ES-I3 (cell line): ENCODE results near the gene APBA3.

Experiments used
- H3K36me3 ChIP-seq: 2 replicates; pipeline ENCODE4 v1.6.1; 2013; ENCODE audit warnings: mild to moderate bottlenecking, low read length, control low read depth, moderate library complexity; ENCODE audit not compliant: insufficient read depth
- H3K4me1 ChIP-seq: 2 replicates; pipeline ENCODE4 v1.6.1; 2013; ENCODE audit warnings: mild to moderate bottlenecking, control low read depth, low read length; ENCODE audit not compliant: insufficient read depth
- H3K9ac ChIP-seq: 2 replicates; pipeline ENCODE4 v1.6.1; 2013; ENCODE audit warnings: low read depth, mild to moderate bottlenecking, low read length, moderate library complexity
- H3K9me3 ChIP-seq: 2 replicates; pipeline ENCODE4 v1.6.1; 2013; ENCODE audit warnings: mild to moderate bottlenecking, low read length, moderate library complexity; ENCODE audit not compliant: control insufficient read depth, insufficient read depth

The APBA3 gene

DNA sequence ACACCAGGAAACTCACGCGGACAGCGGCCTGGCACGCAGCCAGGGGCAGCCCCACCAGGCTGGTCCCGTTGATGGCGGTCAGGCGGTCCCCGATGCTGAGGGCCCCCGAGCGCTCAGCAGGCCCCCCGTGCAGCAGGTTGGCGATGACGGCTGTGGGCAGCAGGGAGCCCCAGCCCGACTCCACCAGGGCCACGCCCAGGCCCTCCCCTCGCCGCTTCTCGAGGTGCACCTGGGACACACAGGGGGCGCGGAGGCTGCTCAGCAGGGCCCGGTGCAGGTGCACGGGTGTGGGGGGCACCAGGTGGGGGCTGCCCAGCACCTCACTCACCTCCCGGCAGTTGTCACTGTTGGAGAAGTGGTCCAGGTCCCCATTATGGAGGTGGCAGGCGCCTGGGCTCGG lies 9.0 kb downstream of the APBA3 start:
- Histone ChIP-seq H3K9me3 (no peaks in the 10 kb centered on the region), H3K36me3 (peaks cover 3% of the 10 kb centered on the region; the same call in 1 of the 2 replicates)

DNA sequence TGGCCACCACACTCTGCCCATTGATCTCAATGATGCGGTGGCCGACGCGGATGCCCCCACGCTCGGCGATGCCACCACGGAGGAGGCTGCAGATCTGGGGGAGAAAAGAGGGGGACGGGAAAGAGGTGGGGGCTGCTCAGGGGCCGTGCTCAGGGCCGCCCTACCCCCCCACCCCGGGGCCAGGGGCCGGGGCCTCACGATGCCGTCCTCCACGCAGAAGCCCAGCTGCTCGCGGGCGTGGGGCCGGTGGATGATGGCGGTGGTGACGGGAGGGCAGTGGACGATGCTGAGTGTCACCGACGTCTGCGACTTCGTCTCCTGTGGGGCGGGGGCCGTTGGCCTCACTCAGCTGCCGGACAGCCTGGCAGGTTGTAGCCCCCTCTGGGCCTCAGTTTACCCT lies 10.3 kb downstream of the APBA3 start:
- Histone ChIP-seq H3K4me1 (no peaks in the 10 kb centered on the region), H3K9me3 (no peaks in the 10 kb centered on the region), H3K36me3 (peaks cover 3% of the 10 kb centered on the region; the same call in 1 of the 2 replicates), H3K9ac (no peak overlapping the region)

More for the DNA sequence above, 9.0 kb downstream of the APBA3 start:
- no peaks in the 10 kb centered on the region for H3K4me1 ChIP-seq
- H3K9ac ChIP-seq, result no peak overlapping the region

DNA sequence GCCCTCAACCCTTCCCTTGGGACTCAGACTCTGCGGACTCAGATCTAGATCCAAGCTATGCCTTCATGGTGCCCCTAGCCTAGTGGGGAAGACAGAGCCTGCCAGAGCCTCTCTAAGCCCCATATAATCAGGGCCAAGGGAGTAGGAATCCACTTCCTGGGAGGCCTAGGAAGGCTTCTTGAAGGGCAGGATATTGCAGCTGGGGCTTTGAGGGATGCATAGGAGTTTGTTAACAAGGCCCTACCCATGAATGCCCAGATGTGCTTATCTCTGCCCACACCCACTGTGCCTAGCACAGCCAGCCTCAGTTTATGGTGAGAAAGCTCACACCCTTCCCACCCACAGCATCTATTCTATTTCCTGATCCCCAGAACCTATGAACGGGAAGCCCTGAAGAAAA lies 11.3 kb downstream of the APBA3 start:
- no peak overlapping the region for H3K9ac ChIP-seq
- no peaks in the 10 kb centered on the region for H3K4me1 ChIP-seq
- H3K36me3 ChIP-seq, result peaks cover 3% of the 10 kb centered on the region; the same call in 1 of the 2 replicates
- no peaks in the 10 kb centered on the region for H3K9me3 ChIP-seq

DNA sequence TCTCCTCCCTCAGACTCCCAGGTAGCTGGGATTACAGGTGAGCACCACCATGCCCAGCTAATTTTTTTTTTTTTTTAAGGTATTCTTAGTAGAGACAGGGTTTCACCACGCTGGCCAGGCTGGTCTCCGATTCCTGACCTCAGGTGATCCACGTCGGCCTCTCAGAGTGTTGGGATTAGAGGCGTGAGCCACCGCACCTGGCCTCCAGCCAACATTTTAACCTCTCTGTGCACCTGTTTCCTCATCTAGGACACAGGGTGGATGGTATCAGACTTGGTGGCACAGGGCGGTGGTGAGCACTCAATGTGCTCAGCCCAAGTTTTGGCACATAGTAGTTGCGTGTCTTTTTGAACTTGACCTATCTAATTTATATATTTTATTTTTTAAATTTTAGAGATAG lies 12.5 kb downstream of the APBA3 start:
- peaks cover 3% of the 10 kb centered on the region; the same call in 1 of the 2 replicates for H3K36me3 ChIP-seq
- no peaks in the 10 kb centered on the region for H3K9me3 ChIP-seq
- H3K4me1 ChIP-seq, result no peaks in the 10 kb centered on the region
- H3K9ac ChIP-seq, result no peak overlapping the region

DNA sequence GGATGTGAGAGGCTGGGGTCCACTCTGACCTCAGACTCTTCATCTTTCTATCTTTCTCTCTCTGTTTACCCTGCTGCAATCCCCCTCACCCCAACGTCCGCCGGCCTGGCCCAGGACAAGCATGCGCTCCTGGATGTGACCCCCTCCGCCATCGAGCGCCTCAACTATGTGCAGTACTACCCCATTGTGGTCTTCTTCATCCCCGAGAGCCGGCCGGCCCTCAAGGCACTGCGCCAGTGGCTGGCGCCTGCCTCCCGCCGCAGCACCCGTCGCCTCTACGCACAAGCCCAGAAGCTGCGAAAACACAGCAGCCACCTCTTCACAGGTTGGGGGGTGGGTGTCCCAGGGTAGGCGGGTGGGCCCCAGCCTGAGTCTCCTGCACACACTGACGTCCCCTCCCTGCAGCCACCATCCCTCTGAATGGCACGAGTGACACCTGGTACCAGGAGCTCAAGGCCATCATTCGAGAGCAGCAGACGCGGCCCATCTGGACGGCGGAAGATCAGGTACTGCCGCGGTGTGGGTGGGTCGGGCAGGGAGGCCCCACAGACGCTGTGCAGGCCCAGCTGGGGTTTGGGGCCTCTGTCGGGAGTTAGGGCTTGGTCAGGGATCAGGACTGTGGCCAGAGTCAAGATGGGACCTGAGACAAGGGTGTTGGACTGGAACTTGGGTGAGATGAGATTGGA lies 15.0 kb downstream of the APBA3 start:
- H3K9ac ChIP-seq, result no peak overlapping the region
- H3K9me3 ChIP-seq, result no peaks in the 10 kb centered on the region
- H3K36me3 ChIP-seq, result peaks cover 2% of the 10 kb centered on the region; the same call in 1 of the 2 replicates
- no peaks in the 10 kb centered on the region for H3K4me1 ChIP-seq

DNA sequence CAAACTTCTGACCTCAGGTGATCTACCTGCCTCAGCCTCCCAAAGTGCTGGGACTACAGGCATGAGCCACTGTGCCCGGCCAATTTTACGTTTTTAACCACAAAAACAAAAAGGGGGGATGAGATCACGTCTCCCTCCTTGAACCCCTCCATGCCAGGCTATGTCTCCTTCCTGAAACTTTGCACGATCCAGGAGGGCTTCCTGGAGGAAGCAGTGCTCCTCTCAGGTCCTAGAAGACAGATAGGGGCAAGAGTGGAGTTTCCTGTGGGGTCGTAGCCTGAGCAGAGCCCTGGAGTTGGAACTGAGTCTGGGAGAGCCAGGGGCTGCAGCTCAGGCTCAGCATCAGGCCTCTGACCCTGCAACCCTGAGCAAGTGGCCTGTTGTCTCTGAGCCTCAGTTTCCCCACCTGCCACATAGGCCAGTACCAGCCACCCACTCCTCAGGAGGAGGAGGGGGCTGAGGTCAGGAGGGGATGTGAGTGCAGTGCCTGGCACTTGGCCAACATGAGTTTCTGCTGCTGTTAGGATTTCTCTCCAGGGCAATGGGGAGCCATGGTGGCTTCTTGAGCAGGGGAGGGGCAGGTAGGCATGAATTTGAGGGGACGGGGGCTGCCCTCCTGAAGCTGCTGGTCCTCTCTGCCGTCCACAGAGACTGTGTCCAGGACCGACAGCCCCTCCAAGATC lies 16.0 kb downstream of the APBA3 start:
- Histone ChIP-seq H3K4me1 (no peaks in the 10 kb centered on the region), H3K9ac (no peak overlapping the region), H3K9me3 (no peaks in the 10 kb centered on the region), H3K36me3 (no peaks in the 10 kb centered on the region)

DNA sequence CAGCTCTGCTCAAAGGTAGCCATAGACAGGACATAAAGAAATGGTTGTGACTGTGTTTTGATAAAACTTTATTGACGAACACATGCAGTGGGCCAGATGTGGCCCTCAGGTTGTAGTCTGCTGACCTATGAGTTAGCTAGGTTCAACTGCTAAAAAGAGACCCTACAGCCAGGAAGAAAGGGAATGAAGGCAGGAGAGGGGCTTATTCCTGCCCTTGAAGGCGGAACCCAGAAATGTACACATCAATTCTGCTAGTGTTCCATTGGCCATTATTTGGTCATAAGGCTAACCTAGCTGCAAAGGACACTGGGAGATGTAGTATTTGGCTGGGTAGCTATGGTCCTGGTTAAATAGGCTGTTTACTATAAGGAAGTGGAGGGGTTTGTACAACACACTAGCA lies 18.0 kb downstream of the APBA3 start:
- Histone ChIP-seq H3K9ac (no peak overlapping the region), H3K4me1 (no peaks in the 10 kb centered on the region), H3K9me3 (no peaks in the 10 kb centered on the region), H3K36me3 (no peaks in the 10 kb centered on the region)

DNA sequence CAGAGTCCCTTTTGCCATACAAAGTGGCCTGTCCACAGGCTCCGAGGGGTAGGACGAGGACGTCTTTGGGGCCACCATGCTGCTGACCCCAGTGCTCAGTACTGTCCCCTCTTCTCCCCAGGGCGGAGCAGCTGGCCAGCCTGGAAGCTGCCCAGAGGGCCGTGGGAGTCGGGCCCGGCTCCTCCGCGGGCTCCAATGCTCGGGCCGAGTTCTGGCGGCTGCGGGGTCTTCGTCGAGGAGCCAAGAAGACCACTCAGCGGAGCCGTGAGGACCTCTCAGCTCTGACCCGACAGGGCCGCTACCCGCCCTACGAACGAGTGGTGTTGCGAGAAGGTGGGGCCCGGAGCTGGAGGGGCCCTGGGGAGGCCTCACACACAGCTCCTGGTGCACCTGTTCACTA lies 21.1 kb downstream of the APBA3 start:
- H3K9me3 ChIP-seq, result no peaks in the 10 kb centered on the region
- H3K4me1 ChIP-seq, result no peaks in the 10 kb centered on the region
- no peaks in the 10 kb centered on the region; the same call in 1 of the 2 replicates for H3K36me3 ChIP-seq
- H3K9ac ChIP-seq, result no peak overlapping the region

DNA sequence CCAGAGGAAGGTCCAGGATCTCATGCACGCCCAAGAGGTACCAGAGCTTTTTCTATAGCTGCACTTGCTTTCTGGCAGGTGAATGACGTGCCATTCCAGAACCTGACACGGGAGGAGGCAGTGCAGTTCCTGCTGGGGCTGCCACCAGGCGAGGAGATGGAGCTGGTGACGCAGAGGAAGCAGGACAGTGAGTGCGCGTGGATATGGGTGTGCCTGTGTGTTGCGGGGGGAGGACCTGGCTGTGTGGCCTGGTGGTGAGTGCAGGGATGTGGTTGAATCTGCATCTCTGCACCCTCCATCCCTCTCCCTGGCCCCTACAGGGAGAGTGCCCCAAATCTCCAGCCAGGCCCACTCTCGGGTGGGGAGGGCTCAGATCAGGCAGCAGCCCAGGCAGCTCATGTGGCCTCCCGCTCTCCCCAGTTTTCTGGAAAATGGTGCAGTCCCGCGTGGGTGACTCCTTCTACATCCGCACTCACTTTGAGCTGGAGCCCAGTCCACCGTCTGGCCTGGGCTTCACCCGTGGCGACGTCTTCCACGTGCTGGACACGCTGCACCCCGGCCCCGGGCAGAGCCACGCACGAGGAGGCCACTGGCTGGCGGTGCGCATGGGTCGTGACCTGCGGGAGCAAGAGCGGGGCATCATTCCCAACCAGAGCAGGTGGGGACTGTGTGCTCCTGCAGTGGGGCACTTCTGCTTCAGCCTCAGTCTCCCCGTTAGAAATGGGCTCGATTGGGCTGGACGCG lies 22.8 kb downstream of the APBA3 start:
- H3K36me3 ChIP-seq, result no peaks in the 10 kb centered on the region; the same call in 1 of the 2 replicates
- H3K9me3 ChIP-seq, result no peaks in the 10 kb centered on the region
- no peaks in the 10 kb centered on the region for H3K4me1 ChIP-seq
- H3K9ac ChIP-seq, result no peak overlapping the region

DNA sequence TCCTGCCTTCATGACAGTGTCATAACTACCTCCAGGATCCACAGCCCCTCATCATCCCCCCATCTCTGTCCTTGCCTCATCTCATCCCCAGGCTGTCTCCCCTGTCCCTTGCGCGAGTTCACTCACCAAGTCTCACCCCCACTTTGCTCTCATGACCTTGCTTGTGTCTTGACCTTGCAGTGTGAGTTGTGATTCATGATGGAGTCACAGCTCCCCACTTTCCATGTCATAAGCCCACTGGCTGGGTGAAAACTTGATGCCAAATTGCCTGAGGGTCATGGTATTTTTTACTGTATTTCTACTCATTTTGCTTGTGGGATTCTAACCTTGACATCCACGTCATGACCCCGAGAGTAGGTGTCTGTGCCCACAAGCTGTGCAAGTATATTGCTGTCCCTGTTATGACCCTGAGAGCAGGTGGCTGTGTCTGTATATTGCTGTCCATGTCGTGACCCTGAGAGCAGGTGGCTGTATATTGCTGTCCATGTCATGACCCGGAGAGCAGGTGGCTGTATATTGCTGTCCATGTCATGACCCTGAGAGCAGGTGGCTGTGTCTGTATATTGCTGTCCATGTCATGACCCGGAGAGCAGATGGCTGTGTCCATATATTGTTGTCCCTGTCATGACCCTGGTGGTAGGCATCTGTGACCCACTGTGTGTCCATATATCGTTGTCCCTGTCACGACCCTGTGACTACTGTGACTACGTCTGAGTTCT lies 23.8 kb downstream of the APBA3 start:
- Histone ChIP-seq H3K9ac (no peak overlapping the region), H3K9me3 (no peaks in the 10 kb centered on the region), H3K36me3 (no peaks in the 10 kb centered on the region; the same call in 1 of the 2 replicates), H3K4me1 (no peaks in the 10 kb centered on the region)

DNA sequence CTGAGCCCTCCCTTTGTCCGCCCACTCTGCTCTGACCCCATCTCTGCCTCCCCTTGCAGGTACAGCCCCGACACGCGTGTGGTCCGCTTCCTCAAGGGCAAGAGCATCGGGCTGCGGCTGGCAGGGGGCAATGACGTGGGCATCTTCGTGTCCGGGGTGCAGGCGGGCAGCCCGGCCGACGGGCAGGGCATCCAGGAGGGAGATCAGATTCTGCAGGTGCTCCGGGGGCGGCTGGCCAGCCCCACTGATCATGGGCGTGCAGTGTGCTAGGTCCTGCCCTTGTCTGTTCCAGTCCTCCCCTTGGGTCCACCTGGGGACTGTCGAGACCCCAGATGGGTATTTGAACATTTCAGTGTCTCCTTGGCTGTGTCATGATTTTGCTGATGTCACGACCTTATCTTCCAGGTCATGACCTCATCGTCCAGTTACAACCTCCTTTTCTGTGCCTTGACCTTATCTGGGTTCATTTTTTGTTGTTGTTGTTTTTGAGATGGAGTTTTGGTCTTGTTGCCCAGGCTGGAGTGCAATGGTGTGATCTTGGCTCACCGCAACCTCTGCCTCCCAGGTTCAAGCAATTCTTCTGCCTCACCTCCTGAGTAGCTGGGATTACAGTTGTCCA lies 25.3 kb downstream of the APBA3 start:
- H3K4me1 ChIP-seq, result no peaks in the 10 kb centered on the region
- no peaks in the 10 kb centered on the region for H3K9me3 ChIP-seq
- no peaks in the 10 kb centered on the region; the same call in 1 of the 2 replicates for H3K36me3 ChIP-seq
- no peak overlapping the region for H3K9ac ChIP-seq

DNA sequence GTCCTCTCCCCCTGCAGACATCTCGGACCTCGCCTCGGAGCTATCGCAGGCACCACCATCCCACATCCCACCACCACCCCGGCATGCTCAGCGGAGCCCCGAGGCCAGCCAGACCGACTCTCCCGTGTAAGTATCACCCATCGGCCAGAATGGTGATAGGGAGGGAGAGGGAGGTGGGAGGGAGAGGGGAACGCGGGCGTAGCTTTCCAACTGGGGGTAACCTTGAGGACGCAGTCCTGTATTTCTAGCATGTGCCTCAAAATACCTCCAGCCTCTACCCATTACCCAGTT lies 27.2 kb downstream of the APBA3 start:
- H3K4me1 ChIP-seq, result no peaks in the 10 kb centered on the region
- no peaks in the 10 kb centered on the region; the same call in 1 of the 2 replicates for H3K9me3 ChIP-seq
- no peaks in the 10 kb centered on the region; the same call in 1 of the 2 replicates for H3K36me3 ChIP-seq
- no peak overlapping the region for H3K9ac ChIP-seq

DNA sequence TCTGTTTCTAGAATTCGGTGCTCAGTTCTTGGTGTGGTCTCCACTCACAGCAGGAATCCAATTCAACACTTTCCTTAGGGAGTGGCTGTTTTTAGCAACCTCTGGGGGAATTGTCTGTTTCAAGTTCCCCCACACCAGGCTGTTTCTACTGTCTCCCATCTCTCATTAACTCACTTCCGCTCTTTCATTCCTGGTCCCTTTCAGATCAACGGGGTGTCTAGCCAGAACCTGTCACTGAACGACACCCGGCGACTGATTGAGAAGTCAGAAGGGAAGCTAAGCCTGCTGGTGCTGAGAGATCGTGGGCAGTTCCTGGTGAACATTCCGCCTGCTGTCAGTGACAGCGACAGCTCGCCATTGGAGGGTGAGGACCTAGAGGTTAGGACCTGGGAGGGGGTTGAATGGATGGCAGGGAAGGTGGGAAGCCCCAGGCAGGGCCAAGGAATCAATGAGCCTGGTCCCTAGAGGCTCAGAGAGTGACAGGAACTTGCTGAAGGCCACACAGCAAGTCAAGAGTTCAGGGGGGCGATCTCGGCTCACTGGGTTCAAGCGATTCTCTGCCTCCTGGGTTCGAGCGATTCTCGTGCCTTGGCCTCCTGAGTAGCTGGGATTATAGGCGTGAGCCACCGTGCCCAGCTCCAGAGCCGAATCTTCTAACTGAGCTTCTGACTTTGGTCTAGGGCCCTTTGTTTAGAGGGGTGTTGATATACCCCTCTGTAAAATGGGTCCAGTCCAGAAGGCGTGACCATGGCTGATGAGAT lies 27.8 kb downstream of the APBA3 start:
- Histone ChIP-seq H3K9ac (no peak overlapping the region), H3K36me3 (no peaks in the 10 kb centered on the region; the same call in 1 of the 2 replicates), H3K9me3 (no peaks in the 10 kb centered on the region; the same call in 1 of the 2 replicates), H3K4me1 (no peaks in the 10 kb centered on the region)
